NCI-H128 (cell line): ENCODE data around the gene SERHL2.
"Not testable (repeated sequence)": the region's sequence is repeated elsewhere in the genome, so short reads cannot be mapped to it uniquely, and the experiment has no call there.

Experiments used
- DNase-seq: peaks from one replicate; lab custom pipeline; 2025; ENCODE audit not compliant: unreplicated experiment; lab: John Stamatoyannopoulos, UW

SERHL2 gene, protein sequence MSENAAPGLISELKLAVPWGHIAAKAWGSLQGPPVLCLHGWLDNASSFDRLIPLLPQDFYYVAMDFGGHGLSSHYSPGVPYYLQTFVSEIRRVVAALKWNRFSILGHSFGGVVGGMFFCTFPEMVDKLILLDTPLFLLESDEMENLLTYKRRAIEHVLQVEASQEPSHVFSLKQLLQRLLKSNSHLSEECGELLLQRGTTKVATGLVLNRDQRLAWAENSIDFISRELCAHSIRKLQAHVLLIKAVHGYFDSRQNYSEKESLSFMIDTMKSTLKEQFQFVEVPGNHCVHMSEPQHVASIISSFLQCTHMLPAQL

DNA sequence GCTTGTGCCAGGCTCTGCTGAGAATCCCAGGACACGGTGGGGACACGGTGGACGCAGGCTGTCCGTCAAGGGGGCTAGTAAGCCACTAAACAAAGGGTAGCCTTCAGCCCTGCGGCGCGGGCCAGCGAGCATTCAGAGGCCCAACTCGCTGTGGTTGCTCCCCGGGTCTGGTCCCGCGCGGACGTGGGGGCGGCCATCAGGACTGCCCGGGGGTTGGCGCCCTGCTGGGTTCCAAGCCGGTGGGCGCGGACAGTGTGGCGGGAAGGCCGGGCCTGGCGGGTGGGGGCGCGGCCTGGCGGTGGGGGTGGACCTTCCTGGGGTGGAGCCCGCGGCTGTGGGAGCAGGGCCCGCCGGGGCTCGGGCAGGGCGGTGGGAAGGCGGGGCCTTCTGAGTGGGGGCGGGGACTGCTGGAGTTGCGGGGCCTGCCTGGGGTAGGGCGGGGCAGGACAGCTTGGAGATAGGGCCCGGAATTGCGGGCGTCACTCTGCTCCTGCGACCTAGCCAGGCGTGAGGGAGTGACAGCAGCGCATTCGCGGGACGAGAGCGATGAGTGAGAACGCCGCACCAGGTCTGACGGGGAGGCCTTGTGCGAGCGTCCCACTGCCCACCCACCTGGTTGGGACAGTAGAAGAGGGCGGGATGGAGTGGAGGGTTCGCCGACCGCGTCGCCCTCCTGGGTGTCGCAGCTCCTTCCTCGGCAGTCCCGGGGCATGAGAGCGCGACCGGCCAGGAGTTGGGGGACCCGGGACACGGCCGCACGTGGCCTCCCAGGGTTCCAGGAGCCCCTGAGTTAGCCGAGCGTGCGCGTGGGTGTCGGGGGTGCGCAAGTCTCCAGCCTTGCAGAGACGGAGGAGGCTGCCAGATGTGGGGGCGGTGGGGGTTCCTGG lies at the start of gene SERHL2:
Gene SERHL2 (plus strand): TSS at position 482 of the 887 bp plus-strand sequence. CDS start 65 bp downstream, at position 547.
- peak; percentile 4 for DNase-seq

DNA sequence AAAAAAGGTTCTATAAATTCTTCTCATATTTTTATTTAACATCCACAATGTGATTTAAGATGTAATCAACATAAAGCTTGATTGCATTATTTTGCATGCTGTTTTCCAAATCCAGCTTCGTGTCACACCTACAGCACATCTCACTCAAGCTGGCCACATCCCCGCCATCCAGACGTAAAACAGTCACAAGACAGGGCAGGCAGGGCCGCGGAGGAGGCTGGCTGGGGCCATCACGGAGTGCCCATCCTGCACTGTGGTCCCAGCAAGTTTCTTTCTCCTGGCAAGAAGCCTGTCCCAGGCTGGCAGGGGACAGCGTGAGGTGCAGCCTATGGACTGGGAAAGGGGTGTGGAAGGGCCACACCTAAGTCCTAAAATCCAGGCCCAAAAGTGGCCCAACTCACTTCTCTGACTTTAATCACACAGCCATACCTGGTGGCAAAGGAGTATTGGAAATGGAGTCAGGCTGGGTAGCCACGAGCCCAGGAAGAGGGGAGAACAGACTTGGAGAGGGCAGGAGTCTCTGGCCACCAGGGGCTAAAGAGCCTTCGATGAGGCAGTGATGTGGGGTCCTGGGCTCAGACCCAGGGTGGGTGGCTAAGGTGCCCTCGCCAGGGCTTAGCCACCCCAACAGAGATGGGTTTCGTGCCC lies 45.3 kb upstream of the SERHL2 start:
- DNase-seq = not testable (repeated sequence)

DNA sequence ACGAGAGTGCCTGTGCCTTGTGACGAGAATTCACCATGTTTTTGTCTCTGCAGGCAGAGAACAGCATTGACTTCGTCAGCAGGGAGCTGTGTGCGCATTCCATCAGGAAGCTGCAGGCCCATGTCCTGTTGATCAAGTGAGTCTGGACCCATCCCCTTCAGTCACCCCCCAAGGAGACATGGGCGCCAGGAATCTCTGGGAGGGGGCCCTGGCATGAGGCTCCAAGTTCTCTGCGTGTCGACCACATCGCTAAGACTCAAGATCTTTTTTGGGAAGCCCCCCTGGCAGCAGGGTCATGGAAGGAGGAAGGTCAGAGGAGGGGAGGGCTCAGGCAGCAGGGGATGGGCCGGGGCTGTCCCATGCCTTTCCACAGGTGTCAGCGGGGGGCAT lies 44.8 kb upstream of the SERHL2 start:
- not testable (repeated sequence) for DNase-seq

DNA sequence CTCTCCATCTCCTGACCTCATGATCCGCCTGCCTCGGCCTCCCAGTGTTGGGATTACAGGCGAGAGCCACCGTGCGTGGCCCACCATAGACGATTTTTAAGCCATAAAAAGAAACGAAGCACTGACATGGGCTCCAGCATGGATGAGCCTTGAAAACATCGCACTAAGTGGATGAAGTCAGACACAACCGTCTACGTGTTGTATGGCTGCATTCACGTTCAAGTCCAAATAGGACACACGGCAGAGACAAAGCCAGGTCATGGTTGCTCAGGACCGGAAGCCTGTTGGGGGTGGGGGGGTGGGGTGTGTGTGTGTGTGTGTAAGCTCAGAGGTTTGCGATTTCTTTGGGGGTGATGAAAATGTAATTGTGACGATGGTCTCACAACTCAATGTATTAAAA lies 44.2 kb upstream of the SERHL2 start:
- no peak for DNase-seq

DNA sequence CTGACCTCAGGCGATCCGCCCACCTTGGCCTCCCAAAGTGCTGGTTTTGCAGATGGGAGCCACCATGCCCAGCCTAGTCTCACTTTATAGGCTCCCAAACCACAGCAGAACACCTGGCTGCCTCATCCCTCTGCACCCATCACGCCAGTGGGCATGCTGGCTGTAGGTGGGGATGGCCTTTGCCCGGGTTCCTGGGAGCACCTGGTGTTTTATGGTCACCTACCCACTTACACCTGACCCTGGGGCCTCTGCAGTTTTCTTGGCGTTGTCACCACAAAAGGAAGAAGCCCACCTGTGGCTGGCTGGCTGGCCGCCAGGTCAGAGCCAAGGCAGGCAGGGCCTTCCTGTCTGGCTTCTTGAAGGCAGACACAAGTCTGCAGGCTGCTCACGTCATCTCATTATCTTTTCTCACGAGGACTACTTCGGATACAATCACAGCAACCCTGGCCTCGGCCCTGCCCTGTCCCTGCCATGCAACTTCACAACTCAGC lies 42.3 kb upstream of the SERHL2 start:
- DNase-seq = no peak

DNA sequence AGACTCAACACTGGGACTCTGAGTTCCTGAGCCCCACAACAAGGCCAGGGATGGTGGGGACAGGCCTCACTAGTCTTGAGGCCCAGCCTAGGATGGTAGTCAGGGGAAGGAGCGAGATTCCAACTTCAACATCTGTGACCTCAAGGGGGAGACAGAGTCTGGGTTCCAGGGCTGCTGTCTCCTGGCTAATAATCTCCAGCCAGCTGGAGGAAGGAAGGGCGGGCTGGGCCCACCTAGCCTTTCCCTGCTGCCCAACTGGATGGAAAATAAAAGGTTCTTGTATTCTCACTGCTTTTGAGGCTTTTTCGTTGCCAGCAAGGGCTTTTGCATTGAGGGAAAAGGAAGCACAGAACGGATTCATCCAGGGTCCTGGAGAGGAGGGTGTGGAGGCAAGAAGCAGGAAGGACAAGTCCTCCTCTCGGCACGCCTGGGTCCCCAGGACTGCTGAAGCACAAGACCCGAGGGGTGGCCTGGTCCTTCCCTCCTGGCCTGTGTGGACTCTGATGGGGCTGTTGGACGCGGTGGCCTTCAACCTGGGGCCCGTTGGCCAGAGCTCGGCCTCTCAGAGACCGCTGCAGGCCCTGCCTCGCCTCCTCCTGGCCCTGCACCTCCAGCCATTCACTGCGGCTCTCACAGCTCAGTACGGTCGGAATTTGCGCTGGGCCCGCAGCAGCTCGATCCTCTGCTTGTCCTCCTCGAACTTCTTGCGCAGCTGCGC lies 41.3 kb upstream of the SERHL2 start:
- DNase-seq = not testable (repeated sequence)

DNA sequence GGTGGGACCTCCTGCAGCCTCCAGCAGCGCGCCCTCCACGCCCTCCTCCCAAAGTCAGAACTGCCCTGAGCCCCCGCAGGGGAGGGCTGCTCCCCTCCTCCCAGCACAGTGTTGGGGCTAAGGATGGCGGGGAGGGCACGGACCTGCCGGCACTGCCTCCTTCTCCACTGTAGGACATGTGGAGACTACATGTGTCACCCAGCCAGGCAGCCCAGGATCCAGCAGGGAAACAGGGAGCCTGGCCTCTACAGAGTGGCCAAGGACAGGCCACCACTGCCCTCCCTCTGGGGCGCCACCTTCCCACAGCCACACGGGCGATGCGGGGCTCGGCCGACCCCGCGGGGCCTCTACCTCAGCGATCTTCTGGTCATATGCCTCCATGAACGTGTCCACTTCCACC lies 39.4 kb upstream of the SERHL2 start:
- DNase-seq = not testable (repeated sequence)

DNA sequence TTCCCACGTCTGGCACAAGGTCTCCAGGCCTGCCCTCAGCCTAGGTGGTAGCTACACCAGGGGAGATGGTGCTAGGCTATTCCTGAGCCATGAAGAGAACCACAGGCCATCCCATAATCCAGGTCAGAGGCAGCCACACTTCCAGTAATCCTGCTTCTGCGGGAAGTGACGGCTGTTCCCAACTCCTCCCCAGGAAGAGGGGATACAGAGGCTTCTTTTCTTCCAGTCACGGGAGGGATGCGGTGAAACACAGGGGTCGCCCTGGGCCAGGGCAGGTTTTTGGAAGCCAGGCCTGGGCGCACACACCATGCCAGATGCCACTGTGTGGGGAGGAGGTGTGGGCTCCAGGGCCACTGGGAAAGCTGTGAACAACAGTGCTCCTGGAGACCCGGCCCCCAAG lies 38.5 kb upstream of the SERHL2 start:
- not testable (repeated sequence) for DNase-seq

DNA sequence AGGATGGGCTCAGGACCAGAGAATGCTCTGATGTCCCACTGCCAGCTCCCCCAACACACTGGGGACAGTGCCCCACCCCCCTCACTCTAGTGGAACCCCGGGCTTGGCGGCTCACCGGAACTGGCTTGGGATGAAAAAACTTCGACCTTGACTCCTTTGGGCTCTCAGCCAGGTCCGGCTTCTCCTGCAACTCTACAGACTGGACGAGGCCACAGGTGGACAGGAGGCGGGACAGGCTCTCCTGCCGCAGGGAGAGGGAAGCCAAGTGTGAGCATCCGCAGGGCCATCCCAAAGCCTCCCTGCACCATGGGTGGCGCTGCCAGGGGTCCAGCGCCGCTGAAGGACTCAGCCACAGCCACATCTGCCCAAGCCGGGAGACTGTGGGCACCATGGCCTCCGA lies 37.9 kb upstream of the SERHL2 start:
- DNase-seq = no peak

DNA sequence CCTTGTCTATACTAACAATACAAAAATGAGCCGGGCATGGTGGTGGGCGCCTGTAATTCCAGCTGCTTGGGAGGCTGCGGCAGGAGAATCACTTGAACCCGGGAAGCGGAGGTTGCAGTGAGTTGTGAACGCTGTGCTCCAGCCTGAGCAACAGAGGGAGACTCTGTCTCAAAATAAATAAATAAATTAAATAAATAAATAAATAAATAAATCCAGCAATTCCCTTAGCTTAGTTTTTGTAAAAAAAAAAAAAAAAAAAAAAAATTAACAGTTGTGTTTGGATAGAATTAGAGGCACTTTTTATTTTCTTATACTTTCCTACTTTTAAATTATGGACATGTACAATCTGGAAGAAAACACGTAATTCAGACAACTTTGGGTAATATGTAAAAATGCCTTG lies 36.7 kb upstream of the SERHL2 start:
- DNase-seq = not testable (repeated sequence)

DNA sequence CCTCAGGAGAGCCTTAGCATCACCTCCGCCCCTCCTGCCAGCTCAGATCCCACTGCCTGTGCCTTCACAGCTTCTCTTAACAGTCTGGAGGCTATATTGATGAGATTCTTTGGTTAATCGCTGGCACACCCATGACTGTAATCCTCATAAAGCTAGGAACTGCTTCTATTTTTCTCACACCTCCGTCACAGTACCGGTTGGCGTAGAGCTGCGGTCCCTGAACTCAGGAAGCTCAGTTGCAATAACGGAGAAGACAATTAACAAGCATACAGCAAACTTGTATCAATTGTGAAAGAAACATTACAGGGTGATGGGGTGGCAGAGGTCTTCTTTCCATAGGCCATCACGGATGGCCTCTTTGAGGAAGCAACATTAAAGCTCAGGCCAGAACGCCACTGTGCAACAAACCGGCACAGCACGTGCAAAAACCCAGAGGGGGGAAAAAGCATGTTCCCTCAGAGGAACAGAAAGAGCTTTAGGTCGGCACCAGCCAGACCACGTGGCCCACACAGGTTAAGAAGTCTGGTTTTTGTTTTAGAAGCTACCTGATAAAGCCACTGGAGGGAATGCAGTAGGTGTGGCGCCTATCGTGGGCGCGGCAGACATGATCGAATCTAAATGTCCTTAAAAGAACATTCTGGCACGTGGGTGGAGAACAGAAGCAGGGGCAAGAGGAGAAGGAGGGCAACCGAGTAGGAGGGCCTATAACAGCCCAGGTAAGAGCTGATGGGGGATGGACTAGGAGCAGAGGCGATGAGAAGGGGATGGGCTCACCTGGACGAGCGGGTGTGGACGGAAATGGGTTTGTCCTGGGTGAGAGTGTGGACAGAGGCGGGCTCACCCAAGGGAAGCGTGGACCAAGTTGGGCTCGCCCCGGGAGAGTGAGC lies 34.9 kb upstream of the SERHL2 start:
- not testable (repeated sequence) for DNase-seq

DNA sequence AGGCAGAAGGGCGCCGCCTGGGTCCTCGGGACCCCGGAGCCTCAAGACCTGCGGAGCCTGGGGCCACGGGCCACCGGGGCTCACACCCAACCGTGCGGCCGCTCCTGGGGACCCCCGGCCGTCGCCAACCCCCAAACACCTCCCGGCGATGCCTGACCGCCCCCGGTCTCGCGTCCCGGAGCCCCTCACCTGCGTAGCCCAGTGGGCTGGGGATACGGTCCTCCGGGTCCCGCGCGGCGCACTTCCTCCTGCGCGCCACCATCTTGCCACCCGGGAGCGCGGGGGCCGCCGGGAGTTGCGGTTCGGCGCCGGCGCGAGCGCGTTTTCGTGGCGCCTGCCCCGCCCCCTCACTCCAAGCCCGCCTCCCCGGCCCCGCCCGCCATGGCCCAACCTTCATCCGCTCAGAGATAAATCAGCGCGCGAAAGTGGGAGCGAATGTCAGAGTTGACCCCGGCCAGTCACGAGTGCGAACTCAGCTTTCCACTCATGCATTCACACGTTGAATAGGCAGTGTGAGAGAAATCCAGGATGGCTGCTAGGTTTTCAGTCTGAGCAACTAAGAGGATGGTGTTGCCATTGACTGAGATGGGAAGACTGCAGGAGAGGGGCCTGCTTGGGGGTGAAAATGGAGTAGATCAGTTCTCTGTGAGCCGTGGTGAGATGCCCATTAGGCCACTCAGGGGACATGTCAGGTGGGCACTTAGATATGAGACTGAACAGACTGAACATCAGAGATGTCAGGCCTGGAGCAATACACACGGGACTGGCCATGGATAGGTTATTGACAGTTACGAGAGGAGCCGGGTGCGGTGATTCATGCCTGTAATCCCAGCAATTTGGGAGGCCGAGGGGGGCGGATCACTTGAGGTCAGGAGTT lies 34.0 kb upstream of the SERHL2 start, which contains the start of gene RRP7A:
Gene RRP7A (minus strand): TSS at position 272 of the 877 bp plus-strand sequence. CDS start 10 bp downstream, at position 262.
- DNase-seq = peak; percentile 8

DNA sequence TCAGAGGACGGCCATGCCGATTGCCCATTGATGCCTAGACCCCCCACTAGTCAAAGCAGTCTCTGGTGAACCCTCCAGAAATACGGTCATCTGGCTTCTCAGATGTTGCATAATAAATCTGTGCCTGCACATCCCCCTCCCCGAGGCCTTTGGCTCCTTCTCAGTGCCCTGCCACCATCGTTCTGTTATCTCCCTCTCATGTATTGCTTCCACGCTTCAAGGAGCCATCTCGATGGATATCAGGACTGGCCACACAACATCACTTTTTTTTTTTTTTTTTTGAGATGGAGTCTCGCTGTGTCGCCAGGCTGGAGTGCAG lies 32.6 kb upstream of the SERHL2 start:
- DNase-seq = no peak

DNA sequence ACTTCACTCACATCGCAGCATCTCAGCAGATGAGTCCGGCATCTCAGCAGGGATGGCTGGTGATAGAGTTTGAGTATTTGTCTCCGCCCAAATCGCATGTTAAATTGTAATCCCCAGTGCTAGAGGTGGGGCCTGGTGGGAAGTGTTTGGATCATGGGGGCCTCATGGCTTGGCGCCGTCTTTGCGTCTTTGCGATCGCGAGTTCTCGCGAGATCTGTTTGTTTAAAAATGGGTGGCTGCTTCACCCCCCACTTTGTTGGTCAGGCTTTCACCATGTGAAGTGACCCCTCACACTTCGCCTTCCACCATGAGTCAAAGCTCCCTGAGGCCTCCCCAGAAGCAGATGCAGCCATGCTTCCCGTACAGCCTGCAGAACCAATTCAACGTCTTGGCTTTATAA lies 31.2 kb upstream of the SERHL2 start:
- DNase-seq = no peak

DNA sequence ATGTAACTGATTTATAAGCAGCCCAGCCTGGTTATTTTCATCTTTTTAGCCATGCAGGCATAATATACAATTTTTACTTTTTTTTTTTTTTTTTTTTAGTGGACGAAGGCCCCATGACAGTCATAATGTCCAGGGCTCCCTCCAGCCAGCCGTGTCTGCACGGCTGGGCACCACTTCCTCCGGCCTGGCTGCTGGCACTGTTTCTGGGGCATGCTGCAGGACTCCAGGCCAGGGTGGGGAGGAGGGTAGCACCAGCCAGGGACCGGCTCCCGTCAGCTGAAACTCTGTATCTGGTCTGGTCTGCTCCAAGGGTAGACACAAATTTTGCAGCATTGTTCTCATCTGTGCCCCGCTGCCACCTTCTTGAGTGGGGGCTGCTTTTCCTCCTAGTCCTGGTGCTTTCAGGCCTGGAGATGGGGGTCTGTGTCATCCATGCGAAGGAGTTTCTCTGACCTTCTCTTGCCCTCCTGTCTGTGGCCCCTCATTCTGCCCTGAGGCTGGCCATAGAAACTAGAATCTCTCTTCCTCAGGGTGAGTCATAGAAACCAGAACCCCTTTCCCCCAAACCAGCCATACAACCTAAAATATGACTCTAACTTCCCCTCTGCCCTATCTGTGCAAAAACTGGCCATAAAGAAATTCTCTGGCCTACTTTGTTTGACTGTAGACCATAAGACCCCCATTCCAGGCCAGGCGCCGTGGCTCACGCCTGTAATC lies 25.0 kb upstream of the SERHL2 start:
- no peak for DNase-seq

DNA sequence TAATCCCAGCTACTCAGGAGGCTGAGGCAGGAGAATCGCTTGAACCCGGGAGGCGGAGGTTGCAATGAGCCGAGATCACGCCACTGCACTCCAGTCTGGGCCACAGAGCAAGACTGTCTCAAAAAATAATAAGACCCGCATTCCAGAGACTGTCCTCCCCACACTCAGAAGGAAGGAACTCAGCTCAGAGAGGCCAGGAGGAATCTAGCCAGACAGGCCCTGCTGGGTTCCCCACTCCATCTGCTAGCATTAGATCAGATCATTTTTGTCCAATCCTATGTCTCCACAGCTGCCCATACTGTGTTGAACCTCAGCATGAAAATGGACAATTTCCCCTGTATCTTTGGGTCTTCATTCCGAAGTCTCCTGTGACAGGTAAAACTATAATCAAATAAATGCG lies 24.3 kb upstream of the SERHL2 start:
- not testable (repeated sequence) for DNase-seq

DNA sequence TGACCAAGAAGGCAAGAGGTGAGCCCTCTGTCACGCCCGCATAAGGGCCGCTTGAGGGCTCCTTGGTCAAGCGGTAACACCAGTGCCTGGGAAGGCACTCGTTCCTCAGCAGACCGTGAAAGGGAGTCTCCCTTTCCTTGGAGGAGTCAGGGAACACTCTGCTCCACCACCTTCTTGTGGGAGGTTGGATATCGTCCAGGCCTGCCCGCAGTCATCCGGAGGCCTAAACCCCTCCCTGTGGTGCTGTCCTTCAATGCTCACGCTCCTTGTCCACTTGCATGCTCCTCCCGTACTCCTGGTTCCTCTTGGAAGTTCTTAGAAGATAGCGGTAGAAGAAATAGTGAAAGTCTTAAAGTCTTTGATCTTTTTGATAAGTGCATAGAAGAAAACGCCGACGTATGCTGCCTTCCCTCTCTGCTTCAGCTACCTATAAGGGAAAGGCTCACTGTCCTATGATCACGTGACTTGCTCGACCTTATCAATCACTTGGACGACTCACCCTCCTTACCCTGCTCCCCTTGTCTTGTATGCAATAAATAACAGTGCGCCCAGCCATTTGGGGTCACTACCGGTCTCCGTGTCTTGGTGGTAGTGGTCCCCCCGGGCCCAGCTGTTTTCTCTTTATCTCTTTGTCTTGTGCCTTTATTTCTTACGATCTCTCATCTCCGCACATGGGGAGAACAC lies 22.2 kb upstream of the SERHL2 start:
- not testable (repeated sequence) for DNase-seq

DNA sequence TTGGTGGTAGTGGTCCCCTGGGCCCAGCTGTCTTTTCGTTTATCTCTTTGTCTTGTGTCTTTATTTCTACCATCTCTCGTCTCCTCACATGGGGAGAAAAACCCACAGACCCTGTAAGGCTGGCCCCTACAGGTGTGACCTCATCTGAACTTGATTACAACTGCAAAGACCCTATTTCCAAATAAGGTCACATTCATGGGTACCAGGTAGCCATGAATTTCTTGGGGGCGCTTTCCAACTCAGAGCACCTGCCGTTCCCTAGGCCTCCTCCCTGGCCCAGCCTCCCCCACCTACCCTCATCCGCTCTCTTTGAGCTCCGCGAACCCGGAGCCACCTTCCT lies 20.1 kb upstream of the SERHL2 start:
- no peak for DNase-seq
